Measurements from ENCODE around the gene GCNT4. TPM values are rescaled to one million over a fixed set of nuclear protein-coding genes. Genes with fewer than 3 reads are reported as not detected.

The GCNT4 gene
- total RNA-seq, 3 donors from 2014 or later, result 1.1 to 1.3 (median 1.2) TPM

DNA sequence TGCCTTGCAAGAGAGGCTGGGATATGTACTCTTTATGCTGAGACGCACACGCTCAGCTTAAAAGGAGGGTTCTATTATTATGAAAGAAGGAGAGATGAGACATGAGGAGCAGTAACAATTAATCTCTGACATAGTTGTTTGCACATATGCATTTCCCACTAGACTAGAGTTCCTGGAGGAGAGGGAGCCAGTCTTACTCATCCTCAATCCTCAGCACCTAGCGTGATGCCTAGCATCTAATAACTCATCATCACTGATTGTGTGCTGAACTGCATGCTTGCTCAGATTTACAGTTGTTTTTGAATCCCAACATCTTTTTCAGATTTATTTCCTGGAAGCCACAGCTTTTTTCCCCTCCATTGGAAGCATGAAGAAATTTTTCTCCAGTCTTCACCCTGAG is 35.5 kb downstream of the GCNT4 start:
- H3K36me3 Mint-ChIP-seq (ENCODE audit: insufficient read depth), result no peaks in the 10 kb centered on the region
- peaks cover 3% of the 10 kb centered on the region for H3K9me3 Mint-ChIP-seq
- H3K27me3 Mint-ChIP-seq (ENCODE audit: low read depth), result no peaks in the 10 kb centered on the region
- peaks cover 3% of the 10 kb centered on the region for H3K4me1 Mint-ChIP-seq (ENCODE audit: low read depth)
- ATAC-seq (no peak), DNase-seq (no peak)
- no peak overlapping the region for H3K4me3 Mint-ChIP-seq

DNA sequence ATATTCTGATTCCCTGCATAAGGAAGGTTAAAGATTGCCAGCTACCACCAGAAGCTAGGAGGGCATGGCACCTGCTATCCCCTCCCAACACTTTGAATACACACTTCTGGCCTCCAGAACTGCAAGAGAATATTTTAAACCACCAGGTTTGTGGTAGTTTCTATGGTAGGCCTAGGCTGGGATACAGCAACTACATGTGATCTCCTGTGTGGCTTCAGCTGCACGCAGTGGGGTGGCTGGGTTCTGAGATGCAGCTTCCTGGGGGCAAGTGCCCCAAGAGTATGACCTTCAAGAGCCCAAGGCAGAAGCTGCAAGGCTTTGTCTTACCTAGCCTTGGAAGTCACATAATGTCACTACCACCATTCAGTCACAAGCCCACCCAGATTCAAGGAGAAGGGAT is 39.6 kb downstream of the GCNT4 start:
- H3K36me3 Mint-ChIP-seq (ENCODE audit: insufficient read depth), result no peaks in the 10 kb centered on the region
- no peak for ATAC-seq

DNA sequence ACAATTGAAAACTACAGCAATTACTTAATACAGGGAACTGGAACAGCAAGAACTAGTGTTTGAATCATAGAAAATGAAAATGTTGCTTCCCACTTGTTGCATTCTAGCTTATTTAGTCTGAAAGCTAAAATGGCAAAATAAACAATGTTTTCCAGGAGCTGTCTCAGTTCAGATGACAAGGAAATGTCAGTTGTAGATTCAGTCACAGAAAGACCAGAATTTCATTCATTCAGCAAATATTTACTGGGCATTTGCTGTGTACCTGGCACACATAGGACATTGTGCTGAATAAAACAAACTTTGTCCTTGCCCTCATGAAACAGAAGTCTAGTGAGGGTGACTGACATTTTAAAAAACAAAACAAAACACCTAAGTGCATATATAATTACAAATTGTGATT is 41.5 kb downstream of the GCNT4 start:
- Mint-ChIP-seq H3K36me3 (ENCODE audit: insufficient read depth) (no peaks in the 10 kb centered on the region), H3K4me1 (ENCODE audit: low read depth) (peaks cover 7% of the 10 kb centered on the region), H3K9me3 (peaks cover 6% of the 10 kb centered on the region), H3K4me3 (no peak overlapping the region), H3K27me3 (ENCODE audit: low read depth) (no peaks in the 10 kb centered on the region)
- DNase-seq, result no peak
- ATAC-seq, result no peak

More for the DNA sequence above, 39.6 kb downstream of the GCNT4 start:
- H3K4me1 Mint-ChIP-seq (ENCODE audit: low read depth), result peaks cover 7% of the 10 kb centered on the region
- H3K4me3 Mint-ChIP-seq, result no peak overlapping the region
- H3K9me3 Mint-ChIP-seq, result peaks cover 3% of the 10 kb centered on the region
- DNase-seq, result no peak
- no peaks in the 10 kb centered on the region for H3K27me3 Mint-ChIP-seq (ENCODE audit: low read depth)

DNA sequence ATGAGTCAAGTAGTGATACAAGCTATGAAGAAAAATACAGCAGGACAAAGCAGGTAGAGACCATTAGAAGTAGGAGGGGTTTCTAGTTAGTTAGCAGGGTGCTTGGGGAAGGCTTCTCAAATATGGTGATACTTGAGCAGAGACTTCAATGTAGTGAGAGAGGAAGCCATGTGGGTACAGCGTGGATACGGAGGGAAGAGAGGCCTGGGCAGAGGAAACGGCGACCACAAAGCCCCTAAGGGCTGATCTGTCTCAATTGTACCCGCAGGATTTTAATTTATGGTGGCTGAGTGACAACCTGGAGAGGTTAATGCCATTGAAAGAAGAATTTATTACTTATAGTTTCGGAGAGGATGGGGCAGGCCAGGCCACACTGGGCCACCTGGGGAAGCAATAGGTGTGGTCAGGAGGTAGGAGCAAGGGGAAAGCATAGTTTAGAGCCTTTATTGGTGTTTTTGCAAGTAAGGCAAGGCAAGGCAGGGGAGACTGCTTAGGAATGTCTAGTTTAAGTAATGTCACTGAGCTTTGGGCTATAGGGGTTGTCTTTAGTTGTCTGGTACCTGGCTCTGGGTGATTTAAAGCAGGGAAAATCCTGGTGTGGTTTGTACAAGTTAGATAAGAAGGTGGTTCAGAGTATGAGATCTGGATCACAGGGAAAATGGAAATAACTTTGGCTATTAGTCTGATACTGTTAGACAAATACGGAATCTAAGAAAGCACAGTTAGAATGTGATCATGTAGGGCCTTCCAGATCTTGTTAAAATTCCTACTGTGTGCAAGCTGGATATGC is 42.6 kb downstream of the GCNT4 start:
- Mint-ChIP-seq H3K27me3 (ENCODE audit: low read depth) (no peaks in the 10 kb centered on the region), H3K9me3 (peaks cover 10% of the 10 kb centered on the region), H3K36me3 (ENCODE audit: insufficient read depth) (peaks cover 4% of the 10 kb centered on the region), H3K4me3 (no peak overlapping the region), H3K4me1 (ENCODE audit: low read depth) (peaks cover 5% of the 10 kb centered on the region)
- DNase-seq (no peak), ATAC-seq (no peak)

DNA sequence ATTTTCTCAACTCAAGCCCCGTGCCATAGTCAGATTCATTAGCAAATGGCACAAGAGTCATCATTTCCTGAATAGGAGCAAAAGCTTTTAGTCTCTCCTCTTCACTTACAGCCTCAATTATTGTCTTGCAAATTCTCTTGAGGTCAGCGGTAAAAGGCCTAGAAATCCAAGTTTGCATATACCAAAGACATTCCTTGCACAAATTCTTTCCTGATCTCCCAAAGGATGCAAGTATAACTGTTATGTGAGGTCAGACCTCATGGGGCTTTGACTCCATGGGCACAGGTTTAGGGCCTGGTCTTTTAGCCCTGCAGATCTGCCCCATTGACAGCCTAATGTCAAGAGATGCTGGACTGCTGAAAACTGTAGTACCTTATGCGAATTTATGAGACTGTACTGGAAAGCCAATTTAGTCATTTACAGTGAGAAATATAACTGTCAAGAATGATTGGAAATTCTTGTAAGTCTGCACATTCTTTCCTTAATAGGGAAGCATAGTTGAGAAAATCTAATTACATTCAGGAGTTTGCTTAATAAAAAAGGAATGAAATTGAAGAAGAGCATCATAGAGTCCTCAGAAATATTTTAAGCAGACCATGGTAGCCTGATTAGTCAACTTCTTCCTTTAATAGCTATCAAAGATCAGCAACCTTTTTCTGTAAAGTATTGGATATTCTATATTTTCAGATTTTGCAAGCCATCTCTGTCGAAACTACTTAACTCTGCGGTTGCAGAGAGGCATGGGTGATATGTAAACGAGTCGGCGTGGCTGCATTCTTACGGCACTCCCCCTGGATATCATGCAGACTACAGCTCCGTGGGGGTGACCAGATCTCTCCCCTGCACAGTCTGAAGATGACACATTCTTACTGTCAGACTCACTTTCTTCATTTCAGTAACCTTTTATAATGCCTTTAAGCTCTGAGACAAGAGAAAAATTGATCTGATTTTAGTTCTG is 45.2 kb downstream of the GCNT4 start:
- Mint-ChIP-seq H3K27me3 (ENCODE audit: low read depth) (no peaks in the 10 kb centered on the region), H3K4me1 (ENCODE audit: low read depth) (peaks cover 5% of the 10 kb centered on the region), H3K9me3 (peaks cover 11% of the 10 kb centered on the region), H3K36me3 (ENCODE audit: insufficient read depth) (peaks cover 6% of the 10 kb centered on the region), H3K4me3 (no peak overlapping the region)
- ATAC-seq, result no peak
- no peak for DNase-seq

DNA sequence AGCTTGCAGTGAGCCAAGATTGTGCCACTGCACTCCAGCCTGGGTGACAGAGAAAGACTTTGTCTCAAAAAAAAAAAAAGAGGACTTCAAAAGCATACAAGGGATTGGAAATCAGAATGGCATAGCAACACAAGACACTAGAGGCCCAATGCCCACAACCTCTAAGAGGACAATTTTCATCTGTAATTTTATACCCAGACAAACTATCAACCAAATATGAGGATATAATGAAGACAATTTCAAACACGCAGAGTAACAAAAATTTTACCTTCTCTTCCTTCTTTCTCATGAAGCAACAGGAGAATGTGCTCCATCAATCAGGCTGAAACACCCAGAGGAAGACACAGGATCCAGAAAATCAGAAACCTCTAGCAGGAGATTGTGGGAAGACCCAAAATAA is 46.8 kb downstream of the GCNT4 start:
- Mint-ChIP-seq H3K27me3 (ENCODE audit: low read depth) (no peaks in the 10 kb centered on the region), H3K9me3 (peaks cover 11% of the 10 kb centered on the region), H3K4me1 (ENCODE audit: low read depth) (peaks cover 5% of the 10 kb centered on the region), H3K4me3 (no peak overlapping the region), H3K36me3 (ENCODE audit: insufficient read depth) (peaks cover 6% of the 10 kb centered on the region)
- no peak for ATAC-seq
- DNase-seq, result no peak

Other genes with a start within 250 kb of the GCNT4 start
- 10 to 100 TPM; 10.0 to 13.1 (median 10.2) TPM for gene FAM169A, start 186.2 kb downstream of the GCNT4 start, total RNA-seq
- gene ANKRD31, start 184.3 kb upstream of the GCNT4 start, total RNA-seq, result under 1 TPM; 0.37 to 0.56 (median 0.41) TPM

Measured in activated T-cell treated with anti-CD3 and anti-CD28 coated beads, Interleukin-2, amount 50 U/mL, for 4 hours (primary cell).